HG03575 (cell line): ENCODE measurements around the gene FAAP100.
"Not testable (repeated sequence)": the region's sequence is repeated elsewhere in the genome, so short reads cannot be mapped to it uniquely, and the experiment has no call there.

Experiments used
- ATAC-seq: cut with Tn5 transposase; IDR thresholded peaks from one replicate; pipeline ENCODE4 v1.9.1; 2021; ENCODE audit not compliant: unreplicated experiment, insufficient number of reproducible peaks, low FRiP score; ENCODE audit errors: extremely low read depth

Gene FAAP100

GRCh38 chr17:81552244-81553017 is at the start of gene FAAP100:
FAAP100 (minus strand) TSS chr17:81552353; CDS start chr17:81552330, 23 bp downstream.
- no peak for ATAC-seq

GRCh38 chr17:81601525-81602120 is 49.5 kb upstream of the FAAP100 start:
- no peak for ATAC-seq

- ATAC-seq = no peak
Measured at GRCh38 chr17:81599719-81600486, 47.8 kb upstream of the FAAP100 start.

- no peak for ATAC-seq
Measured at GRCh38 chr17:81593105-81593871, 41.1 kb upstream of the FAAP100 start.

GRCh38 chr17:81591971-81592370 is 39.8 kb upstream of the FAAP100 start:
- ATAC-seq = no peak

GRCh38 chr17:81590121-81590520 is 38.0 kb upstream of the FAAP100 start:
- ATAC-seq = no peak

GRCh38 chr17:81589612-81590011 is 37.5 kb upstream of the FAAP100 start:
- ATAC-seq = no peak

- no peak for ATAC-seq
Measured at GRCh38 chr17:81586096-81586495, 33.9 kb upstream of the FAAP100 start.

- ATAC-seq = not testable (repeated sequence)
Measured at GRCh38 chr17:81584771-81585170, 32.6 kb upstream of the FAAP100 start.

GRCh38 chr17:81583589-81584342 is 31.6 kb upstream of the FAAP100 start:
- no peak for ATAC-seq

GRCh38 chr17:81582749-81583148 is 30.6 kb upstream of the FAAP100 start:
- no peak for ATAC-seq

GRCh38 chr17:81582341-81582740 is 30.2 kb upstream of the FAAP100 start:
- ATAC-seq = no peak

- no peak for ATAC-seq
Measured at GRCh38 chr17:81581758-81582157, 29.6 kb upstream of the FAAP100 start.

GRCh38 chr17:81580481-81580880 is 28.3 kb upstream of the FAAP100 start:
- ATAC-seq = no peak

GRCh38 chr17:81579821-81580321 is 27.7 kb upstream of the FAAP100 start:
- ATAC-seq = no peak

- ATAC-seq = no peak
Measured at GRCh38 chr17:81579298-81579697, 27.1 kb upstream of the FAAP100 start.

GRCh38 chr17:81578561-81579225 is 26.5 kb upstream of the FAAP100 start:
- no peak for ATAC-seq

GRCh38 chr17:81578038-81578441 is 25.9 kb upstream of the FAAP100 start:
- no peak for ATAC-seq
